ENCODE data around the gene C13orf42. TPM values are rescaled to one million over a fixed set of nuclear protein-coding genes. Genes with fewer than 3 reads are reported as not detected.

The C13orf42 gene
- total and polyA plus RNA-seq, 2 donors from 2014 or later, result 0.24 TPM; not detected in 1

GRCh38 chr13:51148952-51149573 is 38.0 kb upstream of the C13orf42 start:
- no peak overlapping the region for H3K27ac ChIP-seq (ENCODE audit: low read depth in 2 of 2, low read length in 2 of 2)
- no peaks in the 10 kb centered on the region for H3K36me3 ChIP-seq (ENCODE audit: control insufficient read depth in 2 of 3, insufficient read depth in 3 of 3, low read length in 3 of 3)
- no peaks in the 10 kb centered on the region for H3K27me3 ChIP-seq (ENCODE audit: control insufficient read depth, insufficient read depth, low read length)
- TF ChIP-seq, protein P1, sequence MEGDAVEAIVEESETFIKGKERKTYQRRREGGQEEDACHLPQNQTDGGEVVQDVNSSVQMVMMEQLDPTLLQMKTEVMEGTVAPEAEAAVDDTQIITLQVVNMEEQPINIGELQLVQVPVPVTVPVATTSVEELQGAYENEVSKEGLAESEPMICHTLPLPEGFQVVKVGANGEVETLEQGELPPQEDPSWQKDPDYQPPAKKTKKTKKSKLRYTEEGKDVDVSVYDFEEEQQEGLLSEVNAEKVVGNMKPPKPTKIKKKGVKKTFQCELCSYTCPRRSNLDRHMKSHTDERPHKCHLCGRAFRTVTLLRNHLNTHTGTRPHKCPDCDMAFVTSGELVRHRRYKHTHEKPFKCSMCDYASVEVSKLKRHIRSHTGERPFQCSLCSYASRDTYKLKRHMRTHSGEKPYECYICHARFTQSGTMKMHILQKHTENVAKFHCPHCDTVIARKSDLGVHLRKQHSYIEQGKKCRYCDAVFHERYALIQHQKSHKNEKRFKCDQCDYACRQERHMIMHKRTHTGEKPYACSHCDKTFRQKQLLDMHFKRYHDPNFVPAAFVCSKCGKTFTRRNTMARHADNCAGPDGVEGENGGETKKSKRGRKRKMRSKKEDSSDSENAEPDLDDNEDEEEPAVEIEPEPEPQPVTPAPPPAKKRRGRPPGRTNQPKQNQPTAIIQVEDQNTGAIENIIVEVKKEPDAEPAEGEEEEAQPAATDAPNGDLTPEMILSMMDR (IDR thresholded peaks at IDR 0.05; ENCODE audit: borderline replicate concordance, extremely low read depth, insufficient read depth), result peak; percentile 78
- H3K4me1 ChIP-seq (ENCODE audit: control insufficient read depth in 2 of 3, insufficient read depth in 2 of 3, low read depth in 1 of 3, low read length in 3 of 3), result no peaks in the 10 kb centered on the region
- H3K9ac ChIP-seq (ENCODE audit: low read length in 3 of 3), result no peak overlapping the region
- intact Hi-C loops (cut with DNase I), result no loop called here
- DNase-seq (peak in 4 of 5 donors; percentile 54 to 82 (median 72)), FAIRE-seq (peak; percentile 81)
- peaks cover 0 to 1% (median 0%) of the 10 kb centered on the region in 3 donors for H3K9me3 ChIP-seq (ENCODE audit: control insufficient read depth in 2 of 3, insufficient read depth in 1 of 3, low read length in 3 of 3)
- H3K4me3 ChIP-seq (ENCODE audit: low read length in 3 of 3), result no peak overlapping the region

DNA sequence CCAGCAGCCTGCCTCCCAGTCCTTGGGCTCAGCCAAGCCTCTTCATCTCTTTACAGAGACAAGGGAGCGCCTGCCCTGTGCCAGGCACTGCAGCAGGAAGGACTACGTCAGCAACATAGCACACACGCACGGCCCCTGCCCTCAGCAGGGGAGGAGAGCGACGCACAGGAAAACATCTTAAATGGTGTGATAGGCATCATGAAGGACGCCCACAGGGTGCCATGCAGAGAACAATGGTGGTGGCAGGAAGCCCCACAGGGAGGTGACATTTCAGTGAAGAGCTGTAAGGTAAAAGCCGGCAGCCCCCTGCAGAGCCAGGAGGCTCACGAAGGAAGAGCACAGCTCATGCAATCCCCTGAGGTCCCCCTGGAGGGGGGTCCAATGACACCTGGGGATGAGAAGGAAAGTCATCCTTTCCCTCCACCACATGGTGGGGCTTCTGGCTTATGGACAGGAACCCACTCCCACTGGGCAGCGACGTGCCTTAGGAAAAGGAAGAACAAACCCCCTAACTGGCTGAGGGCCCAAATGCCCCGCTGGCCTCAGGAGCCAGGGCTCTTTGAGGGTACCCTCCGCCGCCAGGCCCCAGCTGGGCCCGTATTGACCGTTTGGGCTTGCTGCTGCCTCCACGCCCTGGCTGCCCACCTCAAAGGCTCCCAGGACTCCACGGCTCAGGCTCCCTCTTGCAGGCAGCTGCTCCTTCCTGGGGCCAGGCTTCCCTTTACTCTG is 37.3 kb upstream of the C13orf42 start:
- Histone ChIP-seq H3K9me3 (ENCODE audit: control insufficient read depth in 2 of 3, insufficient read depth in 1 of 3, low read length in 3 of 3) (peaks cover 0 to 2% (median 0%) of the 10 kb centered on the region in 3 donors), H3K4me1 (ENCODE audit: control insufficient read depth in 2 of 3, insufficient read depth in 2 of 3, low read depth in 1 of 3, low read length in 3 of 3) (no peaks in the 10 kb centered on the region), H3K4me3 (ENCODE audit: low read length in 3 of 3) (no peak overlapping the region), H3K27me3 (ENCODE audit: control insufficient read depth, insufficient read depth, low read length) (no peaks in the 10 kb centered on the region), H3K9ac (ENCODE audit: low read length in 3 of 3) (no peak overlapping the region), H3K36me3 (ENCODE audit: control insufficient read depth in 2 of 3, insufficient read depth in 3 of 3, low read length in 3 of 3) (no peaks in the 10 kb centered on the region), H3K27ac (ENCODE audit: low read depth in 2 of 2, low read length in 2 of 2) (no peak overlapping the region)
- TF ChIP-seq, protein P1 (IDR thresholded peaks at IDR 0.05; ENCODE audit: borderline replicate concordance, extremely low read depth, insufficient read depth), result no peak
- intact Hi-C loops (cut with DNase I), result no loop called here
- DNase-seq, result peak in 1 of 5 donors; percentile 73
- FAIRE-seq, result no peak

DNA sequence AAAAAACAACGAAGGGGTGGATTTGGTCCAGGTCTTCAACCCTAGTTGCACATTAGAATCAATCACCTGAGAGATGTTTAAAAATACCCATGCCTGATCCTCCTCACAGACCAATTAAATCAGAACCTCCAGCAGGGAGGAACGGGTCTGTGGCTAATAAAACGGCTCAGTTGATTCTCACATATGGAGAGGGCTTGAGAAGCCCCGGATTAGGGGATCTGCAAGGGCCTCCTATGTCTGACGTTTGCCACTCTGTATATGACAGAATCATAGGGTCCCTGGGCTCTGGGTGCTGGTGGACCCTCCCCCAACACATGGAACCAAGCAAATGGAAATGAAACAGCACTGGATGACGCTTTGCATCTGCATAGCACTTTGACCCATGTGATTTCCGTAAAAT is 36.7 kb upstream of the C13orf42 start:
- TF ChIP-seq, protein P1 (IDR thresholded peaks at IDR 0.05; ENCODE audit: borderline replicate concordance, extremely low read depth, insufficient read depth), result no peak

More for the DNA sequence above, 36.7 kb upstream of the C13orf42 start:
- FAIRE-seq, result no peak
- intact Hi-C loops (cut with DNase I), result no loop called here
- no peak overlapping the region for H3K9ac ChIP-seq (ENCODE audit: low read length in 3 of 3)
- H3K36me3 ChIP-seq (ENCODE audit: control insufficient read depth in 2 of 3, insufficient read depth in 3 of 3, low read length in 3 of 3), result no peaks in the 10 kb centered on the region
- DNase-seq, result no peak
- no peak overlapping the region for H3K27ac ChIP-seq (ENCODE audit: low read depth in 2 of 2, low read length in 2 of 2)
- H3K27me3 ChIP-seq (ENCODE audit: control insufficient read depth, insufficient read depth, low read length), result no peaks in the 10 kb centered on the region
- no peaks in the 10 kb centered on the region for H3K4me1 ChIP-seq (ENCODE audit: control insufficient read depth in 2 of 3, insufficient read depth in 2 of 3, low read depth in 1 of 3, low read length in 3 of 3)
- peaks cover 0 to 2% (median 0%) of the 10 kb centered on the region in 3 donors for H3K9me3 ChIP-seq (ENCODE audit: control insufficient read depth in 2 of 3, insufficient read depth in 1 of 3, low read length in 3 of 3)
- H3K4me3 ChIP-seq (ENCODE audit: low read length in 3 of 3), result no peak overlapping the region

All from kidney (tissue), 14 donors.